DMS53 treated with DMSO at 0.1 percent for 48 hours (cell line): Measurements from ENCODE around the gene CDC25A.

Source experiments
- DNase-seq: peaks from one replicate; lab custom pipeline; 2025; ENCODE audit not compliant: unreplicated experiment; lab: John Stamatoyannopoulos, UW

CDC25A gene

GRCh38 chr3:48196611-48197010 lies 8.4 kb upstream of the CDC25A start:
- no peak for DNase-seq

DNA sequence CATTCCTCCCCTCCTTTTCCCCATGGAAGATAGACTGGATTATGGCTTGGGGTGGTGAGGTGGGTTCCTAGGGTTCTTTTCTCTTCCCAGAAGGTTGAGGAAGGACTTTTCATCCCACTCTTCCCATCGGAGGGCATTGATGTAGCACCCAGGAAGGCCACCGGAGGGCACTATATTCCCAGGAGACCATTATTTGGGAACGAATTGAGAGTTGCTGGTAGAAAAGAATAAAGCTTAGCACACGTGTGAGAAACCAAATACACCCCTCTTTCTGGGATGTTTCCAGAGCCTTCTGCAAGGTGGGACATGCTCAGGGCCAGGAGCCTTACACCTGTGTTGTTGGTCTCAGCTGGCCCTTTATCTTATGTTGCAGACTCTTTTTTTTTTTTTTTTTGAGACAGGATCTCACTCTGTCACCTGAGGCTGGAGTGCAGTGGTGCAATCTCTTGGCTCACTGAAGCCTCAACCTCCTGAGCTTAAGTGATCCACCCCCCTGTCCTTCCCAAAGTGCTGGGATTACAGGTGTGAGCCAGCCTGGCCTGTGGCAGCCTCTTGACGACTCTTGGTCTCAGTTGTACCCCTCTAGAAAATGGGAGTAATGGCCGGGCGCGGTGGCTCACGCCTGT lies 6.3 kb upstream of the CDC25A start:
- DNase-seq = peak; percentile 40

DNA sequence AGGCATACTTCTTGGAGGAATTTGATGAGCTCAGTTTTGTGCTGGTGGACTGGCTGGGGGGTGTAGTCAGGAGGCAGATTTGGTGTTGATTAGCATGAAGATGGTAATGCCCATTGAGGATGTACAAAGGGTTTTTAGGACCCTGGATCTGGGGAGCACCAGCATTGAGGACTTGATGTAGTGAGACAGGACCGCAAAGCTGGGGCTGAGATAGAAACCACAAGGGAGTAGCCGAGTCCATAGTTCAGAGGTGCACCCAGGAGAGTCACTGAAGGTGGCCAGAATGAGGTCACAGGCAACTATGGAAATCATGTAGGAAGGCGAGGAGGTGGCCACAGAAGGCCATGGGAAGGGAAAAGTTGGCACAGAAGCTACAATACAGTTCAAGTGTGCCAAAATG lies 2.7 kb upstream of the CDC25A start:
- no peak for DNase-seq

GRCh38 chr3:48189321-48189720 lies 1.1 kb upstream of the CDC25A start:
- DNase-seq = no peak

DNA sequence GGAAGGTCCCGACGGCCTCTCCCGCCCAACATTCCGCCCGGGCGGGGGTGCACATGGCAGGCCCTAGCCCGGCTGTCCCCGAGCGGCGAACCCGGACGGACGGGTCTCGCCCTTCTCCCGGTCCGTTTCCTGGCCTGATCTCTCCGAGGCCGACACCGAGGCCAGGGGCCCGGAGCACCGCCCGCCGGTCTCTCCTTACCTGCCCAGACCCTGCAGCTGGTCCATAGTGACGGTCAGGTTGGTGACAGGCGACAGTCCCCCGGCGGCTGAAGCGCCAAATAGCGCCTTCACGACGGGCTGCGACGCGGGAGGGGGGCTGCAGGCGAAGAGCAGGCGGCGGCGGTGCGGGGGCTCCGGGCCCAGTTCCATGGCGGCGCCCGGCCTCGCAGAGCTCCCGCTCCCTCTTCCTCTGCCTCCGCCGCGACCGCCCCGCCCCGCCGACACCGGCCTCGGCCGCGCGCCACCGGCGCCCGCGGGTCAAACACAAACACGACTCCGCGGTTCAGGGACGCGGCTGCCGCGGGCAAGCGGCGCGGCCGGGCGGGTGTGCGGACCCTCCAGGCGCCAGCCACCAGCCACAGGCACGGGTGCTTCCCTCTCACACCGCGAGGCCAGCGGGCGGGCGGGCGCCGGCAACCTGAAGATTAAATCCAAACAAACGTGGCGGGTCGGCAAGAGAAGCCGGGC lies 495 bp downstream of the CDC25A start:
- peak; percentile 21 for DNase-seq

GRCh38 chr3:48187301-48187578 lies 977 bp downstream of the CDC25A start:
- no peak for DNase-seq

GRCh38 chr3:48186631-48187300 lies 1.5 kb downstream of the CDC25A start:
- DNase-seq = no peak

DNA sequence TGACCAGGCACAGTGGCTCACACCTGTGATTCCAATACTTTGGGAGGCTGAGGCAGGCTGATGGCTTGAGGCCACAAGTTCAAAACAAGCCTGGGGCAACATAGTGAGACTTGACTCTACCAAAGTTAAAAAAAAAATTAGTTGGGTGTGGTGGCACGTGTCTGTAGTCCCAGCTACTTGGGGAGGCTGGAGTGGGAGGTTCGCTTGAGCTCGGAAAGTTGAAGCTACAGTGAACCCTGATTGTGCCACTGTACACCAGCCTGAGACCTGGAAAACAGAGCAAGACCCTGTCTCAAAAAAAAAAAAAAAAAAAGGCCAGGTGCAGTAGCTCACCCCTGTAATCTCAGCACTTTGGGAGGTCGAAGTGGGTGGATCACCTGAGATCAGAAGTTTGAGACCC lies 3.1 kb downstream of the CDC25A start:
- no peak for DNase-seq

DNA sequence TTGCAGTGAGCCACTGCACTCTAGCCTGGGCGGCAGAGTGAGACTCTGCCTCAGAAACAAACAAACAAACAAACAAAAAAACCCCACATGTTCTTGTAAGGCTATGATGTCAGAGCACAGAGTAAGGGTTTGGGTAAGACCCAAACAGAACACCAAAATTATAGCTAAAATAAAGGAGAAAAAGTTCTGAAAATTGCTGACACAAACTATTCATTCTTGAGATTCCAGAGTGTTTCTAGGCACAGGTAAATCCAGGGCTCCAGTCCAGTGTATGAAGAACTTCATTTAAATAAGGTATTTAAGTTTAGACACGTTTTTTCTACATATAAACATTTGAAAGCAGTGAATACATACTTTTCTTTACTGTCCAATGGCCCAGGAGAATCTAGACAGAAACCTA lies 3.9 kb downstream of the CDC25A start:
- DNase-seq = no peak

DNA sequence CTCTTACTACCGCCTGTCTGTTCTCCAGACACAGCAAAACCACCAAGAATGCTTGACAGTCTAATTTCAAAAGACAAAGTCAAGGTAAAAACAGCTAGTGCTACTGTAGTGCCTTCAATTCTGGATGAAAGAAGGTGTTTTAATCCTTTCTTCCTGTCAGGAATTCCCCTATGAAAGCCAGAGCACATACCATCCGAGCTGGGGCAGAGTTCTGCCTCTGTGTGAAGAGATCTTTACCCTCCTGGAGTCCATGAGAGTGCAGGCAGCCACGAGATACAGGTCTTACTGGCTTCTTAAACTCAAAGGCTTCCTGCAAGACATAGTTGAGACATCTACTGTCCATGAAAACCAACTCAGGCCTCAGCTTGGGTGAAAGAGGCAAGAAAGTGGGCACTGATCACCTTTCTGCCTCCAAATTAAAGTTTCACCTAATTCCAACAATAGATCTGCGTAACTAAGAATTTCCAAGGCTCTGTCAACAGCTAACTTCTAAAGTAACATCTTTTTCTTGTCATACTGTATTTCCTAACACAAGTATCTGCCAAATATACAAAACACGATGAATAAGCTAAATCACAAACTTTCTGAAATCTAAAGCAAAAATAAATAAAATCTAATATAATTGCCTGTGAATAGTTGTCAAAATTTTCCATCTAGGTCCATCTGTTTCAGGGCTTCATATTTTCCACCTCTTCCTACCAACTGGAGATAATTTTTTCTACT lies 7.5 kb downstream of the CDC25A start:
- no peak for DNase-seq

DNA sequence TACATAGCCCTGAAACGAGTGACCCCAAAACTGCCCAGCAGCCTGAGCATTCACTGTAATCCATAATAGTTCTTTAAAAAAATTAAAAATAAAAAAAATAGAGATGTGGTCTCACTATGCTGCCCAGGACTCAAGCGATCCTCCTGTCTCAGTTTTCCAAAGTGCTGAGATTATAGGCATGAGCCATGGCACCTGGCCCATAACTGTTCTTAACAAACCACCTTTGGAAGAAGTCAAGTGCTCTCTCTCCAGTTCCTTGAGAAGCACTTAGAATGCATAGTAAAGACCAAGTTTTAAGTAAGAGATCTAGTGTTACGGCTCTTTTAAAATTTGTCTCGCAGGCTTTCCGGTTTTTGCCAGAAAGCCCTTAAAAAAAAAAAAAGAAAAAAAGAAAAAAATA lies 8.2 kb downstream of the CDC25A start:
- DNase-seq = no peak

DNA sequence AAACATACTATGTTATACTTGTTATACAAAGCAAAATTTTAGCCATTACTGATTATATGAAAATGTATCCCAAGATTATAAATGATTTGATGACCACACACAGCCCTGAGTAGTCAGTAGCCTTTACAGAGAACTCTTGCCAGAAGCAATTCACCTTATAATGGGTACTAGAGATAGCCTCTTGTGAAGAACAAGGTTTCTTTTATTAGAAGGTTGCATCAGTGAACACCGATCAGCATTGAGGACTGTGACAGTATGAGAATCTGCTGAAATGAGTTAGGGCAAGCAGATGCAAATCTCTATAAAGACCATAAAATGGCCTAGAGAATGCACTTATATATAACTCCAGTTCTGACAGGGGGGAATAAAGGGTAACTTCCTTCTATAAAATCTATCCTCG lies 10.1 kb downstream of the CDC25A start:
- no peak for DNase-seq

GRCh38 chr3:48157950-48158376 lies 30.3 kb downstream of the CDC25A start:
- DNase-seq = no peak

DNA sequence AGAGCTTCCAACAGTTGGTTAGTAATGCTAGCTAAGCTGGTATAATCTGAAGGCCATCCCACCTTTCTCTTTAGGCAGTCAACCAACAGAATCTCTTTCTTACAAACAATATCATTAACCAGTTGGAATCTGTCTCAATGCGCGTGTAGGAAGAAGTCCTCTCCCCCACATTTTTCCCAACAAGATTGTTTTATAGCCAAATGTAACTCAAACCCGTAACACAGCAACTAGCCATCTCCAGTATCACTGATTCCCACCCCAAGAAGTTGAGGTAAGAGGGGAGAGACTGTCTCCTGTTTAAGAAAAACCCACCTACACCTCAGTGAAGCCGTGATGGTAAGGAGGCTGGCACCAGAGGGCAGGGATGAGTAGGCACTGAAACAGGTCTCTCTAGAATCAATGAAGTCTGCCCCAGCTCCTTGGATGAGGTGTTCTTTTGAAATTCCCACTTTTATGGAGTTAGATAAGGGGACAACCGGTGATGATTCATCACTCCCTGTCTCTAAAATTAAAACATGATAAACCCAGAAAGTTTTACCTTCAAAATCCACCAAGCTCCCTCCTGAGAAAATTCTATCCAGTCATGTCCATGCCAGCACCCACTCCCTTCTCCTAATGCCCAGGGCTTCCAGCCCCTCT lies 30.9 kb downstream of the CDC25A start:
- DNase-seq = no peak

- DNase-seq = no peak
These were observed 32.1 kb downstream of the CDC25A start for GRCh38 chr3:48156163-48156562.

- no peak for DNase-seq
These were observed 33.1 kb downstream of the CDC25A start for GRCh38 chr3:48155122-48155521.

- DNase-seq = no peak
These were observed 36.3 kb downstream of the CDC25A start for GRCh38 chr3:48151807-48152427.

GRCh38 chr3:48151058-48151806 lies 37.0 kb downstream of the CDC25A start:
- peak; percentile 11 for DNase-seq

GRCh38 chr3:48143992-48144391 lies 44.2 kb downstream of the CDC25A start:
- DNase-seq = no peak

DNA sequence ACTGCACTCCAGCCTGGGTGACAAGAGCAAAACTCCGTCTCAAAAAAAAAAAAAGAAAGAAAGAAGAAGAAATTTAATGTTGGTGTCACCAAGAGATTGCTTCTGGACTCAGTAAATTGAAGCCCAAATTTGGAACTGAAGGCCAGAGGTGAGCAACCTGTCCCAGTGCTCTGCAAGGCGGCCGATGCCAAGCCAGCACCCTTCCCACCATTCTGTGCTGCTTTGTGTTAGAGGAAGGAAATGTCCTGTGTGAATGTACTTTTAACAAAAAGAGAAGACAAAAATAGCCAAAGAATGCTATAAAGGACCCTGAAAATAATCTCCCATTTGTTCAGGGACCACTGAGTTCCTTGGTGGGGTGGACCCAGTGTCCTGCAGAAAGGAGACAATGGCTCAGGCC lies 44.6 kb downstream of the CDC25A start:
- no peak for DNase-seq
